IMR-90 (cell line): ENCODE data around the gene RBM34. TPM values are rescaled to one million over a fixed set of nuclear protein-coding genes. Genes with fewer than 3 reads are reported as not detected.

ENCODE experiments used
- ATAC-seq: fragments of 200-7000 bp; cut with Tn5 transposase; 2 replicates; pipeline ENCODE4 v1.9.1; 2020; ENCODE audit warnings: low read depth, mild to moderate bottlenecking, moderate library complexity
- BruUV-seq: library from RNA; stranded (reverse); fragments of 400-500 nt; replicated peaks from 2 replicates; lab custom pipeline; 2021; lab: Mats Ljungman, UMichigan
- CTCF ChIA-PET: fragments of 300-600 bp; formaldehyde crosslinking; extraction: SDS; loops from one replicate; lab custom pipeline; 2021; ENCODE audit warnings: antibody characterized with exemption; lab: Yijun Ruan, JAX
- POLR2A ChIA-PET: fragments of 300-600 bp; sonication (Branson Sonifier 250); formaldehyde crosslinking; loops from one replicate; lab custom pipeline; 2022; ENCODE audit warnings: antibody characterized with exemption; ENCODE audit not compliant: unreplicated experiment; lab: Charles Lee
- DNase-seq: peaks from one replicate; pipeline ENCODE4 v3.0.0; 2013
- H2AFZ ChIP-seq: replicated peaks from 2 replicates; pipeline ENCODE3; 2013; ENCODE audit warnings: low read length, mild to moderate bottlenecking; ENCODE audit not compliant: poor library complexity
- H2AK5ac ChIP-seq: 2 replicates; pipeline ENCODE4 v1.6.1; 2013; ENCODE audit warnings: low read depth, low read length, inconsistent platforms
- H2AK9ac ChIP-seq: replicated peaks from 2 replicates; pipeline ENCODE3; 2013; ENCODE audit warnings: mild to moderate bottlenecking, low read depth, low read length, moderate library complexity; ENCODE audit not compliant: poor library complexity
- H2BK120ac ChIP-seq: 2 replicates; pipeline ENCODE4 v1.6.1; 2013; ENCODE audit warnings: low read depth, low read length, inconsistent platforms
- H2BK15ac ChIP-seq: 3 replicates; pipeline ENCODE4 v1.6.1; 2013; ENCODE audit warnings: low read depth, low read length, inconsistent platforms
- H2BK20ac ChIP-seq: 2 replicates; pipeline ENCODE4 v1.6.1; 2013; ENCODE audit warnings: low read depth, mild to moderate bottlenecking, inconsistent platforms, low read length, moderate library complexity
- H2BK5ac ChIP-seq: 2 replicates; pipeline ENCODE4 v1.6.1; 2013; ENCODE audit warnings: mild to moderate bottlenecking, low read depth, low read length, inconsistent platforms; ENCODE audit not compliant: poor library complexity, severe bottlenecking
- H3K14ac ChIP-seq: replicated peaks from 2 replicates; pipeline ENCODE4 v1.6.1; 2013; ENCODE audit warnings: low read depth, low read length, inconsistent platforms
- H3K18ac ChIP-seq: 2 replicates; pipeline ENCODE4 v1.6.1; 2013; ENCODE audit warnings: low read depth, low read length, control low read depth
- H3K23ac ChIP-seq: 2 replicates; pipeline ENCODE4 v1.6.1; 2013; ENCODE audit warnings: low read depth, low read length, inconsistent platforms
- H3K27ac ChIP-seq: 2 replicates; pipeline ENCODE4 v1.5.1; 2013; ENCODE audit warnings: mild to moderate bottlenecking, control low read depth, low read length; ENCODE audit not compliant: insufficient read depth
- H3K27me3 ChIP-seq: 2 replicates; pipeline ENCODE4 v1.6.1; 2013; ENCODE audit warnings: low read length; ENCODE audit not compliant: control insufficient read depth, insufficient read depth
- H3K36me3 ChIP-seq: 2 replicates; pipeline ENCODE4 v1.6.1; 2013; ENCODE audit warnings: low read length, mixed read lengths; ENCODE audit not compliant: control insufficient read depth, insufficient read depth
- H3K4ac ChIP-seq: 2 replicates; pipeline ENCODE4 v1.6.1; 2013; ENCODE audit warnings: low read depth, low read length, inconsistent platforms
- H3K4me1 ChIP-seq: 2 replicates; pipeline ENCODE4 v1.6.1; 2013; ENCODE audit warnings: low read length, mixed read lengths; ENCODE audit not compliant: control insufficient read depth, insufficient read depth
- H3K4me2 ChIP-seq: 2 replicates; pipeline ENCODE4 v1.6.1; 2013; ENCODE audit warnings: low read depth, mild to moderate bottlenecking, control low read depth, low read length, moderate library complexity
- H3K4me3 ChIP-seq: 2 replicates; pipeline ENCODE4 v1.5.1; 2013; ENCODE audit warnings: low read depth, mild to moderate bottlenecking, control low read depth, low read length, moderate library complexity; ENCODE audit not compliant: insufficient read depth
- H3K56ac ChIP-seq: 2 replicates; pipeline ENCODE4 v1.6.1; 2013; ENCODE audit warnings: low read length, inconsistent platforms; ENCODE audit not compliant: insufficient read depth; ENCODE audit errors: extremely low read depth
- H3K79me1 ChIP-seq, 2 experiments: 2 replicates each; pipeline ENCODE4 v1.6.1; 2013; ENCODE audit warnings: low read length in 2 of 2, inconsistent platforms in 1 of 2, low read depth in 1 of 2
- H3K9ac ChIP-seq: 2 replicates; pipeline ENCODE4 v1.6.1; 2013; ENCODE audit warnings: low read depth, low read length, control low read depth
- H3K9me1 ChIP-seq: 2 replicates; pipeline ENCODE4 v1.6.1; 2013; ENCODE audit warnings: low read length, inconsistent platforms; ENCODE audit not compliant: insufficient read depth
- H3K9me3 ChIP-seq: 2 replicates; pipeline ENCODE4 v1.6.1; 2013; ENCODE audit warnings: low read length; ENCODE audit not compliant: control insufficient read depth, insufficient read depth
- H4K20me1 ChIP-seq: 2 replicates; pipeline ENCODE4 v1.6.1; 2013; ENCODE audit warnings: low read length, inconsistent platforms; ENCODE audit not compliant: insufficient read depth
- H4K5ac ChIP-seq: 2 replicates; pipeline ENCODE4 v1.6.1; 2013; ENCODE audit warnings: mild to moderate bottlenecking, low read depth, low read length, control low read depth
- H4K8ac ChIP-seq, 2 experiments: 2 replicates each; pipeline ENCODE4 v1.6.1; 2013; ENCODE audit warnings: low read depth in 2 of 2, low read length in 2 of 2, control low read depth in 1 of 2, inconsistent platforms in 1 of 2
- H4K91ac ChIP-seq: 2 replicates; pipeline ENCODE4 v1.6.1; 2013; ENCODE audit warnings: low read depth, low read length, inconsistent platforms; ENCODE audit not compliant: insufficient read depth
- MAZ ChIP-seq: IDR thresholded peaks from 2 replicates; pipeline ENCODE4 v1.6.1; 2012; ENCODE audit warnings: low read depth, mild to moderate bottlenecking, low read length, improper control_type of control experiment, moderate library complexity, borderline replicate concordance
- RAD21 ChIP-seq: IDR thresholded peaks from 2 replicates; pipeline ENCODE4 v1.6.1; 2012; ENCODE audit warnings: low read length, improper control_type of control experiment
- WGBS, 2 experiments: methylation state at CpG; one replicate each; pipeline versions ENCODE4 v1.1.5 to v1.1.7; 2013; ENCODE audit warnings: missing lambda C conversion rate in 2 of 2; ENCODE audit not compliant: insufficient read length in 1 of 2; ENCODE audit errors: extremely low coverage in 2 of 2; 5-methylcytosine and 5-hydroxymethylcytosine counted together
- dilution Hi-C: fragments of 300-500 bp; cut with HindIII; formaldehyde crosslinking; loops from one replicate; pipeline ENCODE4 v1.14.3; 2018; ENCODE audit warnings: low sequenced_read_pairs; ENCODE audit not compliant: unreplicated experiment
- in situ Hi-C: fragments of 300-500 bp; cut with MboI; formaldehyde crosslinking; loops from 3 replicates; pipeline ENCODE4 v1.14.3; 2019; ENCODE audit warnings: low sequenced_read_pairs, inconsistent platforms, mixed read lengths
- intact Hi-C: fragments of 100-400 bp; cut with micrococcal nuclease; formaldehyde crosslinking; loops from 2 replicates; pipeline ENCODE4 v1.10.0; 2022
- polyA plus RNA-seq, 3 experiments: library from polyadenylated mRNA; depleted of rRNA; stranded (reverse); fragments of >200 nt; gene quantifications; 2 replicates each; pipeline ENCODE4 v1.2.3, GENCODE V29; 2012; ENCODE audit warnings: low replicate concordance in 1 of 3
- total RNA-seq: library from RNA; depleted of rRNA; stranded (reverse); fragments of >200 nt; gene quantifications from 2 replicates; pipeline ENCODE4 v1.2.3, GENCODE V29; 2012

Gene RBM34
- total and polyA plus RNA-seq, 2 of the 4 experiments (the other 2 are of a cell fraction), result 28.7 to 34.0 TPM

DNA sequence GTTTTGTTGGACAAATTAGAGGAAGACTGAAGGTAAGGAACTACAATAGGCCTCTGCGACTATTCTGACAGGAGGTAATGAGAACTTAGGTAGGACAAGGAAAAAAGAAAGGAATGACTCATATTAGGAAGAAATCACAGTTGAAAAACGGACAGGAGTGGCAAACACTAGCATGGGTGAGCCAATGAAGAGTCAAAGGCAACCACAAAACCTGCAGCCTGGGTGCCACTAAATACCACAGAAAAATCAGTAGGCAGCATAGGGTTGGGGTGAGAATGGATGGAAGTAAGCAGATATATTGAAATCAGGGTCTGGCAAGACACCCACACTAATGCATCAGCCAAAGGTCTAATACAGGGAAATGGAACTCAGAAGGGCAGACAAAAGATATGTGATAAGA is 10.0 kb downstream of the RBM34 start:
- Histone ChIP-seq H3K27me3 (no peaks in the 10 kb centered on the region), H3K9ac (no peak overlapping the region), H3K18ac (no peak overlapping the region), H3K27ac (no peak overlapping the region), H3K4ac (no peak overlapping the region), H2AFZ (no peak overlapping the region), H4K8ac (no peak overlapping the region), H3K14ac (no peak overlapping the region), H2AK9ac (no peak overlapping the region), H3K36me3 (peaks cover 39% of the 10 kb centered on the region), H3K9me3 (no peaks in the 10 kb centered on the region), H4K20me1 (no peaks in the 10 kb centered on the region), H2BK5ac (no peak overlapping the region), H3K4me1 (no peaks in the 10 kb centered on the region), H2BK120ac (no peak overlapping the region), H4K91ac (no peak overlapping the region), H3K79me1 (peaks cover 23 to 27% of the 10 kb centered on the region in 2 experiments), H3K4me3 (no peak overlapping the region), H2BK20ac (no peak overlapping the region), H4K5ac (no peak overlapping the region), H3K9me1 (no peaks in the 10 kb centered on the region), H3K23ac (no peak overlapping the region), H2BK15ac (no peak overlapping the region), H3K56ac (no peak overlapping the region), H3K4me2 (no peak overlapping the region), H2AK5ac (no peak overlapping the region)
- in situ Hi-C loops (no loop called here), intact Hi-C loops (no loop called here), dilution Hi-C loops (no loop called here)
- ATAC-seq (no peak), DNase-seq (no peak)
- 100% methylated on average over 1 of the region's 2 CpGs; no CpG with 5 or more reads in 1 of the 2 experiments for WGBS, 2 experiments
- no TSS peak for BruUV-seq
- CTCF ChIA-PET, result no interaction called here
- TF ChIP-seq MAZ (no peak), RAD21 (no peak)
- POLR2A ChIA-PET, result no interaction called here
